H9 (cell line): ENCODE data around the gene UNC79. TPM values are rescaled to one million over a fixed set of nuclear protein-coding genes. Genes with fewer than 3 reads are reported as not detected.

Experiments
- DNase-seq: peaks from one replicate; pipeline ENCODE4 v3.0.0-alpha.2; 2017
- H2AFZ ChIP-seq: one replicate; pipeline ENCODE4 v1.6.1; 2013; ENCODE audit warnings: mild to moderate bottlenecking, low read length, control low read depth, moderate library complexity
- H2AK5ac ChIP-seq: 2 replicates; pipeline ENCODE4 v1.6.1; 2013; ENCODE audit warnings: low read length, control low read depth, mixed read lengths; ENCODE audit not compliant: insufficient read length
- H2BK120ac ChIP-seq: one replicate; pipeline ENCODE4 v1.6.1; 2013; ENCODE audit warnings: low read depth, mild to moderate bottlenecking, low read length, control low read depth, inconsistent platforms; ENCODE audit not compliant: poor library complexity, severe bottlenecking
- H2BK12ac ChIP-seq: 2 replicates; pipeline ENCODE4 v1.6.1; 2013; ENCODE audit warnings: low read length, control low read depth, mixed read lengths, low read depth; ENCODE audit not compliant: insufficient read length
- H2BK15ac ChIP-seq: 2 replicates; pipeline ENCODE4 v1.6.1; 2013; ENCODE audit warnings: low read depth, low read length, control low read depth
- H2BK20ac ChIP-seq: one replicate; pipeline ENCODE4 v1.6.1; 2013; ENCODE audit warnings: low read depth, mild to moderate bottlenecking, low read length, control low read depth, inconsistent platforms; ENCODE audit not compliant: poor library complexity, severe bottlenecking
- H2BK5ac ChIP-seq: 2 replicates; pipeline ENCODE4 v1.6.1; 2013; ENCODE audit warnings: low read length, control low read depth, mixed read lengths; ENCODE audit not compliant: insufficient read length
- H3K14ac ChIP-seq: 2 replicates; pipeline ENCODE4 v1.6.1; 2013; ENCODE audit warnings: low read length, control low read depth; ENCODE audit not compliant: insufficient read depth
- H3K18ac ChIP-seq: 2 replicates; pipeline ENCODE4 v1.6.1; 2013; ENCODE audit warnings: low read depth, mild to moderate bottlenecking, mixed read lengths, low read length, control low read depth; ENCODE audit not compliant: insufficient read length
- H3K23ac ChIP-seq: 2 replicates; pipeline ENCODE4 v1.6.1; 2013; ENCODE audit warnings: low read length, control low read depth, mixed read lengths, low read depth; ENCODE audit not compliant: insufficient read length
- H3K23me2 ChIP-seq: 2 replicates; pipeline ENCODE4 v1.6.1; 2013; ENCODE audit warnings: low read depth, mild to moderate bottlenecking, mixed read lengths, low read length, control low read depth; ENCODE audit not compliant: insufficient read length, poor library complexity, severe bottlenecking
- H3K27ac ChIP-seq: 2 replicates; pipeline ENCODE4 v1.5.1; 2013; ENCODE audit warnings: low read length, control low read depth, mixed read lengths, low read depth; ENCODE audit not compliant: insufficient read length
- H3K27me3 ChIP-seq: 2 replicates; pipeline ENCODE4 v1.6.1; 2013; ENCODE audit warnings: low read length, control low read depth, inconsistent platforms; ENCODE audit not compliant: insufficient read depth
- H3K4ac ChIP-seq: 2 replicates; pipeline ENCODE4 v1.6.1; 2013; ENCODE audit warnings: low read depth, mild to moderate bottlenecking, control low read depth, inconsistent platforms, low read length, moderate library complexity
- H3K4me1 ChIP-seq: 2 replicates; pipeline ENCODE4 v1.6.1; 2013; ENCODE audit warnings: low read length, control low read depth, inconsistent platforms; ENCODE audit not compliant: insufficient read depth
- H3K4me2 ChIP-seq: 2 replicates; pipeline ENCODE4 v1.6.1; 2013; ENCODE audit warnings: low read length, control low read depth, mixed read lengths; ENCODE audit not compliant: insufficient read length, insufficient read depth
- H3K56ac ChIP-seq: 2 replicates; pipeline ENCODE4 v1.6.1; 2013; ENCODE audit warnings: low read depth, mild to moderate bottlenecking, mixed read lengths, low read length, control low read depth; ENCODE audit not compliant: insufficient read length
- H3K79me1 ChIP-seq: 2 replicates; pipeline ENCODE4 v1.6.1; 2013; ENCODE audit warnings: low read depth, mild to moderate bottlenecking, moderate library complexity, low read length, control low read depth, inconsistent platforms; ENCODE audit not compliant: insufficient read depth, poor library complexity, severe bottlenecking
- H3K79me2 ChIP-seq: 2 replicates; pipeline ENCODE4 v1.6.1; 2013; ENCODE audit warnings: low read length, control low read depth, inconsistent platforms; ENCODE audit not compliant: insufficient read depth
- H3K9ac ChIP-seq: 2 replicates; pipeline ENCODE4 v1.6.1; 2013; ENCODE audit warnings: low read length, control low read depth, mixed read lengths; ENCODE audit not compliant: insufficient read length; ENCODE audit errors: extremely low read depth
- H3K9me3 ChIP-seq: one replicate; pipeline ENCODE4 v1.6.1; 2013; ENCODE audit warnings: low read depth, low read length, inconsistent platforms; ENCODE audit not compliant: control insufficient read depth
- H3T11ph ChIP-seq: one replicate; pipeline ENCODE4 v1.6.1; 2013; ENCODE audit warnings: mild to moderate bottlenecking, low read length, control low read depth, inconsistent platforms
- H4K20me1 ChIP-seq: one replicate; pipeline ENCODE4 v1.6.1; 2013; ENCODE audit not compliant: control insufficient read depth, insufficient read length, insufficient read depth
- H4K5ac ChIP-seq: 2 replicates; pipeline ENCODE4 v1.6.1; 2013; ENCODE audit warnings: low read depth, mild to moderate bottlenecking, mixed read lengths, low read length, control low read depth; ENCODE audit not compliant: insufficient read length
- H4K8ac ChIP-seq: replicated peaks from 2 replicates; pipeline ENCODE4 v1.6.1; 2013; ENCODE audit warnings: low read length, control low read depth, mixed read lengths, low read depth; ENCODE audit not compliant: insufficient read length
- H4K91ac ChIP-seq: 2 replicates; pipeline ENCODE4 v1.6.1; 2013; ENCODE audit warnings: low read depth, mild to moderate bottlenecking, moderate library complexity, mixed read lengths, low read length, control low read depth; ENCODE audit not compliant: insufficient read length
- H3K27ac Mint-ChIP-seq, 3 experiments: 2 replicates in 2 of 3; 3 replicates in 1 of 3; pipeline ENCODE4 v1.8.0; 2020 to 2021; ENCODE audit warnings: mixed read lengths in 3 of 3, mild to moderate bottlenecking in 1 of 3, moderate library complexity in 1 of 3
- H3K27me3 Mint-ChIP-seq: 2 replicates; pipeline ENCODE4 v1.8.0; 2021; ENCODE audit warnings: low read depth, mild to moderate bottlenecking, moderate library complexity, mixed read lengths
- H3K36me3 Mint-ChIP-seq, 3 experiments: 2 replicates in 2 of 3; 3 replicates in 1 of 3; pipeline ENCODE4 v1.8.0; 2020 to 2021; ENCODE audit warnings: low read depth in 3 of 3, mixed read lengths in 3 of 3; ENCODE audit not compliant: insufficient read depth in 1 of 3
- H3K4me1 Mint-ChIP-seq, 2 experiments: 2 replicates each; pipeline ENCODE4 v1.8.0; 2020; ENCODE audit warnings: mixed read lengths in 2 of 2
- H3K4me3 Mint-ChIP-seq, 2 experiments: 2 replicates in 1 of 2; 3 replicates in 1 of 2; pipeline ENCODE4 v1.8.0; 2020 to 2021; ENCODE audit warnings: mild to moderate bottlenecking in 2 of 2, mixed read lengths in 2 of 2, moderate library complexity in 1 of 2
- H3K9me3 Mint-ChIP-seq, 2 experiments: 2 replicates in 1 of 2; 3 replicates in 1 of 2; pipeline ENCODE4 v1.8.0; 2020; ENCODE audit warnings: mild to moderate bottlenecking in 2 of 2, mixed read lengths in 2 of 2, moderate library complexity in 1 of 2
- CTCF ChIP-seq: fragments of 200-600 bp; sonication (generic); conservative IDR thresholded peaks from 3 replicates; pipeline ENCODE4 v1.8.0; 2021; ENCODE audit warnings: antibody characterized with exemption, mild to moderate bottlenecking
- WGBS: extraction: QIAGEN DNeasy Blood & Tissue Kit; methylation state at CpG from one replicate; pipeline ENCODE4 v1.1.7; 2013; ENCODE audit warnings: missing lambda C conversion rate, low lambda C conversion rate, mixed read lengths; ENCODE audit not compliant: insufficient read length; ENCODE audit errors: extremely low coverage; 5-methylcytosine and 5-hydroxymethylcytosine counted together
- total RNA-seq: library from RNA; stranded (reverse); gene quantifications from 2 replicates; pipeline ENCODE4 v1.2.1, GENCODE V29; 2021

UNC79 gene
- total RNA-seq, 1 experiment from 2014 or later: 3.0 TPM

DNA sequence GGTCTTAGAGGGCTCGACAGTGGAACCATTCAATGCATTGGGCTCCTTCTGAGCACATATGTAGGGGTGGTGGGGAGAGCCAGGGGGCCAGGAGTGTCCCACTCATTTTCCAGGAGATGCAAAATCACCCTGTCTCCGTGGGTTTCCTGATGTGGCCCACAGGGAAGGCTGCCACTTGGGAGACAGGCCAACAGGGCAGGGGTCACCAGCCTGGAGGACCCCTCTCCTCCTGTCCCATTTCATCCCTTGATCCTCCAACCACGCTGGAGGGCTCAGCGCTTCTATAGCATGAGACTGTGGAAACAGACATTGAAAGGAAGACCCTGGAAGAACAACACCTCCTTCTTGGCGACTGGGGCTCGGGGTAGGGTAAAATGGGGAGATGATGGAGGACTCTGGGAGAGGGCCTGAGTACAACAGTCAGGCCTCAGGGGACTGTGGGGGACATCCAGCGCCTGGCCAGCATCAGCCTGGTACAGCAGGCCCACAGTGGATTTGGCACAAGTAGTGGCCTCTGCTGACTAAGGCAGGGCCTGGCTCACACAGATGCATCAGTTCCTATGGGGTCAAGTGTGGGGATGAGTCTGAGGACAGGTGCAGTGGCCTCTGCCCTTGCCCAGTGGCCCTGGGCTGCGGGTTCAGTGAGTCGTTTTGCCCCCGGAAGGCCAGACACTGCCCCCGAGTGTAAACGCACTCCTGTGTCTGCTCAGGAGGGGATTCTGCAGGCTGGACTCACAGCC lies 289.5 kb downstream of the UNC79 start:
- no peak overlapping the region for H3K27ac ChIP-seq
- no peak overlapping the region for H2BK12ac ChIP-seq
- no peaks in the 10 kb centered on the region for H4K20me1 ChIP-seq
- Mint-ChIP-seq H3K27ac (peak overlapping the region in 1 of 3 experiments; percentile 70; a peak in 1 of 7 replicates), H3K27me3 (peaks cover 1% of the 10 kb centered on the region), H3K9me3 (peaks cover 0 to 3% of the 10 kb centered on the region in 2 experiments; a peak in 2 of 5 replicates), H3K4me3 (no peak overlapping the region), H3K4me1 (peaks cover 3 to 5% of the 10 kb centered on the region in 2 experiments), H3K36me3 (no peaks in the 10 kb centered on the region; a peak in 3 of 7 replicates)
- no peak overlapping the region for H4K91ac ChIP-seq
- H3K9ac ChIP-seq: no peak overlapping the region
- no peak overlapping the region for H3K4me2 ChIP-seq
- H3K27me3 ChIP-seq: no peaks in the 10 kb centered on the region
- no CpG with 5 or more reads among the region's 12 CpGs for WGBS
- DNase-seq: peak; percentile 16
- no peak overlapping the region for H3K14ac ChIP-seq
- H2BK120ac ChIP-seq: no peak overlapping the region
- H2AFZ ChIP-seq: no peak overlapping the region
- H3K18ac ChIP-seq: no peak overlapping the region
- no peaks in the 10 kb centered on the region for H3K79me2 ChIP-seq
- no peaks in the 10 kb centered on the region for H3K9me3 ChIP-seq
- no peak for TF ChIP-seq CTCF
- H2AK5ac ChIP-seq: no peak overlapping the region
- H3K23ac ChIP-seq: no peak overlapping the region
- no peak overlapping the region for H3T11ph ChIP-seq
- no peak overlapping the region for H2BK15ac ChIP-seq
- H4K5ac ChIP-seq: no peak overlapping the region
- H3K4ac ChIP-seq: no peak overlapping the region
- no peak overlapping the region for H4K8ac ChIP-seq
- no peak overlapping the region for H3K56ac ChIP-seq
- no peaks in the 10 kb centered on the region for H3K79me1 ChIP-seq
- no peak overlapping the region for H2BK20ac ChIP-seq
- H3K23me2 ChIP-seq: no peaks in the 10 kb centered on the region
- no peaks in the 10 kb centered on the region for H3K4me1 ChIP-seq
- no peak overlapping the region for H2BK5ac ChIP-seq
